ENCODE results near the gene ETFBKMT. TPM values are rescaled to one million over a fixed set of nuclear protein-coding genes. Genes with fewer than 3 reads are reported as not detected.
"Not testable (repeated sequence)": the region's sequence is repeated elsewhere in the genome, so short reads cannot be mapped to it uniquely, and the experiment has no call there.

ETFBKMT gene
- total RNA-seq, 1 experiment from 2014 or later = 1.3 TPM

DNA sequence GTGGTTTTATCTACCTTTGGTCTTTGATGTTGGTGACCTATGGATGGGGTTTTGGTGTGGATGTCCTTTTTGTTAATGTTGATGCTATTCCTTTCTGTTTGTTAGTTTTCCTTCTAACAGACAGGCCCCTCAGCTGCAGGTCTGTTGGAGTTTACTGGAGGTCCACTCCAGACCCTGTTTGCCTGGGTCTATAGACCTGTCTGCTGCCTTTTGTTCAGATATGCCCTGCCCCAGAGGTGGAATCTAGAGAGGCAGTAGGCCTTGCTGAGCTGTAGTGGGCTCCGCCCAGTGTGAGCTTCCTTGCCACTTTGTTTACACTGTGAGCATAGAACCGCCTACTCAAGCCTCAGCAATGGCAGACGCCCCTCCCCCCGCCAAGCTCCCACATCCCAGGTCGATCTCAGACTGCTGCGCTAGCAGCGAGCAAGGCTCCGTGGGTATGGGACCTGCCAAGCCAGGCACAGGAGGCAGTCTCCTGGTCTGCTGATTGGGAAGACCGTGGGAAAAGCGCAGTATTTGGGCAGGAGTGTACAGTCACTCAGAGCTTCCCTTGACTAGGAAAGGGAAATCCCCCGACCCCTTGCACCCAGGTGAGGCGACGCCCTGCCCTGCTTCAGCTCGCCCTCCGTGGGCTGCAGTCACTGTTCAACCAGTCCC is 59.2 kb downstream of the ETFBKMT start:
- not testable (repeated sequence) for DNase-seq (ENCODE audit: low read depth)

DNA sequence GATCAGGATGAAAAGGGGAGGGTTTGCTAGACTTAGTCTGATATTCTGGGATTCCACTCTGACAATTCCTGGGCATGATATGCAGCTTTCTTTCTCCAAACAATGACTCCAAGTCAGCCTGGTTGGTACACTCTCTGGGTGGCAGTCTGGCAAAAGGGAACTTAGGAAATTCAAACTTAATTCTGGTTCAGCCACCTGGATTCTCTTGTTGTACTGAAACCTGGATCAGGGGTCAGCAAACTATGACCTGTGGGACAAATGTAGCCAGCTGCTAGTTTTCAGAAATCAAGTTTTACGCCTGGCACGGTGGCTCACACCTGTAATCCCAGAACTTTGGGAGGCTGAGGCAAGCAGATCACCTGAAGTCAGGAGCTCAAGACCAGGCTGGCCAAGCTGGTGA is 63.1 kb downstream of the ETFBKMT start:
- no peak for DNase-seq (ENCODE audit: low read depth)

Other genes starting within 250 kb of the ETFBKMT start
- gene DENND5B, start 68.6 kb upstream of the ETFBKMT start, total RNA-seq (2014; rRNA removed; shearing (Covaris generic)) = 24.6 and 25.3 TPM in 2 replicates
- 13.9 and 26.5 TPM in 2 replicates for gene AMN1, start 69.3 kb downstream of the ETFBKMT start, total RNA-seq (2014; rRNA removed; shearing (Covaris generic))